Dedifferentiated amniotic fluid mesenchymal stem cell (primary cell): ENCODE measurements around the gene SLC25A22.

ENCODE experiments used
- DNase-seq: peaks from one replicate; pipeline ENCODE4 v3.0.0-alpha.2; 2016; ENCODE audit errors: extremely low spot score

Gene SLC25A22

GRCh38 chr11:834371-835316 lies 36.6 kb upstream of the SLC25A22 start:
- DNase-seq = peak; percentile 82

GRCh38 chr11:833849-834311 lies 35.8 kb upstream of the SLC25A22 start:
- DNase-seq = no peak

- DNase-seq = no peak
Measured at GRCh38 chr11:833114-833791, 35.2 kb upstream of the SLC25A22 start.

- DNase-seq = no peak
Measured at GRCh38 chr11:832529-833113, 34.5 kb upstream of the SLC25A22 start, which contains the start of gene CD151. Gene CD151 (plus strand): TSS chr11:832952. CDS start chr11:836070, 3,118 bp downstream.

- DNase-seq = no peak
Measured at GRCh38 chr11:831961-832528, 34.0 kb upstream of the SLC25A22 start.

GRCh38 chr11:831118-831864 lies 33.2 kb upstream of the SLC25A22 start:
- DNase-seq = no peak

GRCh38 chr11:830295-831117 lies 32.4 kb upstream of the SLC25A22 start:
- DNase-seq = no peak

- no peak for DNase-seq
Measured at GRCh38 chr11:829847-830294, 31.8 kb upstream of the SLC25A22 start.

- no peak for DNase-seq
Measured at GRCh38 chr11:829176-829846, 31.2 kb upstream of the SLC25A22 start.

GRCh38 chr11:828506-829175 lies 30.6 kb upstream of the SLC25A22 start:
- no peak for DNase-seq

GRCh38 chr11:827897-828192 lies 29.8 kb upstream of the SLC25A22 start, which contains the start of gene CRACR2B:
Gene CRACR2B (plus strand): TSS chr11:827919. CDS start chr11:828608, 689 bp downstream.
- DNase-seq = no peak

- no peak for DNase-seq
Measured at GRCh38 chr11:827146-827896, 29.2 kb upstream of the SLC25A22 start.

GRCh38 chr11:826836-827145 lies 28.7 kb upstream of the SLC25A22 start:
- DNase-seq = no peak

- no peak for DNase-seq
Measured at GRCh38 chr11:826227-826621, 28.1 kb upstream of the SLC25A22 start.

- no peak for DNase-seq
Measured at GRCh38 chr11:825366-826226, 27.5 kb upstream of the SLC25A22 start.

GRCh38 chr11:824942-825341 lies 26.9 kb upstream of the SLC25A22 start:
- DNase-seq = no peak

GRCh38 chr11:824292-824880 lies 26.3 kb upstream of the SLC25A22 start:
- DNase-seq = no peak
